ENCODE measurements around the gene KCNH8. TPM values are rescaled to one million over a fixed set of nuclear protein-coding genes. Genes with fewer than 3 reads are reported as not detected.

KCNH8 gene
- total and polyA plus RNA-seq, 4 donors: 0.02 to 0.08 (median 0.05) TPM; not detected in 1

- H3K27me3 ChIP-seq (ENCODE audit: control insufficient read depth in 4 of 4, insufficient read depth in 4 of 4, low read length in 3 of 4): no peaks in the 10 kb centered on the region
- no peak overlapping the region for H3K9ac ChIP-seq (ENCODE audit: low read depth in 1 of 2, low read length in 2 of 2)
- no peak overlapping the region for H3K27ac ChIP-seq (ENCODE audit: low read depth in 1 of 2, low read length in 2 of 2)
- H3K4me3 ChIP-seq (ENCODE audit: low read depth in 1 of 3, low read length in 3 of 3): no peak overlapping the region
- H3K9me3 ChIP-seq (ENCODE audit: control insufficient read depth in 4 of 4, low read length in 3 of 4): peaks cover 0 to 2% (median 0%) of the 10 kb centered on the region in 4 donors
- no peaks in the 10 kb centered on the region for H3K36me3 ChIP-seq (ENCODE audit: control insufficient read depth in 4 of 4, insufficient read depth in 3 of 4, low read depth in 1 of 4, low read length in 3 of 4)
- H3K4me1 ChIP-seq (ENCODE audit: control insufficient read depth in 4 of 4, insufficient read depth in 4 of 4, low read length in 3 of 4): no peaks in the 10 kb centered on the region
- 64% methylated on average over 3 of the region's 3 CpGs for WGBS
- no peak for TF ChIP-seq FOXA1 (IDR thresholded peaks at IDR 0.05)
- no peak for TF ChIP-seq RXRA (IDR thresholded peaks at IDR 0.05)
- TF ChIP-seq FOXA2 (IDR thresholded peaks at IDR 0.05): no peak
- no peak for TF ChIP-seq SP1 (IDR thresholded peaks at IDR 0.05)
- TF ChIP-seq, protein P1, sequence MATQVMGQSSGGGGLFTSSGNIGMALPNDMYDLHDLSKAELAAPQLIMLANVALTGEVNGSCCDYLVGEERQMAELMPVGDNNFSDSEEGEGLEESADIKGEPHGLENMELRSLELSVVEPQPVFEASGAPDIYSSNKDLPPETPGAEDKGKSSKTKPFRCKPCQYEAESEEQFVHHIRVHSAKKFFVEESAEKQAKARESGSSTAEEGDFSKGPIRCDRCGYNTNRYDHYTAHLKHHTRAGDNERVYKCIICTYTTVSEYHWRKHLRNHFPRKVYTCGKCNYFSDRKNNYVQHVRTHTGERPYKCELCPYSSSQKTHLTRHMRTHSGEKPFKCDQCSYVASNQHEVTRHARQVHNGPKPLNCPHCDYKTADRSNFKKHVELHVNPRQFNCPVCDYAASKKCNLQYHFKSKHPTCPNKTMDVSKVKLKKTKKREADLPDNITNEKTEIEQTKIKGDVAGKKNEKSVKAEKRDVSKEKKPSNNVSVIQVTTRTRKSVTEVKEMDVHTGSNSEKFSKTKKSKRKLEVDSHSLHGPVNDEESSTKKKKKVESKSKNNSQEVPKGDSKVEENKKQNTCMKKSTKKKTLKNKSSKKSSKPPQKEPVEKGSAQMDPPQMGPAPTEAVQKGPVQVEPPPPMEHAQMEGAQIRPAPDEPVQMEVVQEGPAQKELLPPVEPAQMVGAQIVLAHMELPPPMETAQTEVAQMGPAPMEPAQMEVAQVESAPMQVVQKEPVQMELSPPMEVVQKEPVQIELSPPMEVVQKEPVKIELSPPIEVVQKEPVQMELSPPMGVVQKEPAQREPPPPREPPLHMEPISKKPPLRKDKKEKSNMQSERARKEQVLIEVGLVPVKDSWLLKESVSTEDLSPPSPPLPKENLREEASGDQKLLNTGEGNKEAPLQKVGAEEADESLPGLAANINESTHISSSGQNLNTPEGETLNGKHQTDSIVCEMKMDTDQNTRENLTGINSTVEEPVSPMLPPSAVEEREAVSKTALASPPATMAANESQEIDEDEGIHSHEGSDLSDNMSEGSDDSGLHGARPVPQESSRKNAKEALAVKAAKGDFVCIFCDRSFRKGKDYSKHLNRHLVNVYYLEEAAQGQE (IDR thresholded peaks at IDR 0.05): no peak
- TF ChIP-seq ZBTB33 (IDR thresholded peaks at IDR 0.05): no peak
- TF ChIP-seq HNF4A (conservative IDR thresholded peaks at IDR 0.05): no peak
- TF ChIP-seq TAF1 (conservative IDR thresholded peaks at IDR 0.05): no peak
- no peak for TF ChIP-seq GABPA (IDR thresholded peaks at IDR 0.05 in 1 of 2, conservative IDR thresholded peaks at IDR 0.05 in 1 of 2)
- TF ChIP-seq YY1 (IDR thresholded peaks at IDR 0.05): no peak
- no peak for TF ChIP-seq HNF4G (IDR thresholded peaks at IDR 0.05)
- TF ChIP-seq, protein P2, sequence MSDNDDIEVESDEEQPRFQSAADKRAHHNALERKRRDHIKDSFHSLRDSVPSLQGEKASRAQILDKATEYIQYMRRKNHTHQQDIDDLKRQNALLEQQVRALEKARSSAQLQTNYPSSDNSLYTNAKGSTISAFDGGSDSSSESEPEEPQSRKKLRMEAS (IDR thresholded peaks at IDR 0.05): no peak
- TF ChIP-seq NR2F2 (IDR thresholded peaks at IDR 0.05): no peak
- TF ChIP-seq, protein P3, sequence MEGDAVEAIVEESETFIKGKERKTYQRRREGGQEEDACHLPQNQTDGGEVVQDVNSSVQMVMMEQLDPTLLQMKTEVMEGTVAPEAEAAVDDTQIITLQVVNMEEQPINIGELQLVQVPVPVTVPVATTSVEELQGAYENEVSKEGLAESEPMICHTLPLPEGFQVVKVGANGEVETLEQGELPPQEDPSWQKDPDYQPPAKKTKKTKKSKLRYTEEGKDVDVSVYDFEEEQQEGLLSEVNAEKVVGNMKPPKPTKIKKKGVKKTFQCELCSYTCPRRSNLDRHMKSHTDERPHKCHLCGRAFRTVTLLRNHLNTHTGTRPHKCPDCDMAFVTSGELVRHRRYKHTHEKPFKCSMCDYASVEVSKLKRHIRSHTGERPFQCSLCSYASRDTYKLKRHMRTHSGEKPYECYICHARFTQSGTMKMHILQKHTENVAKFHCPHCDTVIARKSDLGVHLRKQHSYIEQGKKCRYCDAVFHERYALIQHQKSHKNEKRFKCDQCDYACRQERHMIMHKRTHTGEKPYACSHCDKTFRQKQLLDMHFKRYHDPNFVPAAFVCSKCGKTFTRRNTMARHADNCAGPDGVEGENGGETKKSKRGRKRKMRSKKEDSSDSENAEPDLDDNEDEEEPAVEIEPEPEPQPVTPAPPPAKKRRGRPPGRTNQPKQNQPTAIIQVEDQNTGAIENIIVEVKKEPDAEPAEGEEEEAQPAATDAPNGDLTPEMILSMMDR (IDR thresholded peaks at IDR 0.05; ENCODE audit: low read depth, low read length, missing input control): no peak
- no peak for TF ChIP-seq EGR1 (IDR thresholded peaks at IDR 0.05; ENCODE audit: low read depth in 2 of 2)
- TF ChIP-seq JUND (IDR thresholded peaks at IDR 0.05): no peak
- DNase-seq (ENCODE audit: low spot score): no peak
Measured at GRCh38 chr3:19574268-19574667, 426.0 kb downstream of the KCNH8 start.

- WGBS: 80% methylated on average over 3 of the region's 3 CpGs
- no peak overlapping the region for H3K9ac ChIP-seq (ENCODE audit: low read depth in 1 of 2, low read length in 2 of 2)
- no peaks in the 10 kb centered on the region for H3K4me1 ChIP-seq (ENCODE audit: control insufficient read depth in 4 of 4, insufficient read depth in 4 of 4, low read length in 3 of 4)
- no peak for DNase-seq (ENCODE audit: low spot score)
- peaks cover 0 to 2% (median 0%) of the 10 kb centered on the region in 4 donors for H3K9me3 ChIP-seq (ENCODE audit: control insufficient read depth in 4 of 4, low read length in 3 of 4)
- no peaks in the 10 kb centered on the region for H3K27me3 ChIP-seq (ENCODE audit: control insufficient read depth in 4 of 4, insufficient read depth in 4 of 4, low read length in 3 of 4)
- no peak overlapping the region for H3K4me3 ChIP-seq (ENCODE audit: low read depth in 1 of 3, low read length in 3 of 3)
- H3K27ac ChIP-seq (ENCODE audit: low read depth in 1 of 2, low read length in 2 of 2): no peak overlapping the region
- no peaks in the 10 kb centered on the region for H3K36me3 ChIP-seq (ENCODE audit: control insufficient read depth in 4 of 4, insufficient read depth in 3 of 4, low read depth in 1 of 4, low read length in 3 of 4)
- no peak for TF ChIP-seq YY1 (IDR thresholded peaks at IDR 0.05)
- no peak for TF ChIP-seq FOXA1 (IDR thresholded peaks at IDR 0.05)
- no peak for TF ChIP-seq TAF1 (conservative IDR thresholded peaks at IDR 0.05)
- TF ChIP-seq, protein P1 (IDR thresholded peaks at IDR 0.05): no peak
- TF ChIP-seq HNF4G (IDR thresholded peaks at IDR 0.05): no peak
- TF ChIP-seq RAD21 (IDR thresholded peaks at IDR 0.05): no peak
- TF ChIP-seq JUND (IDR thresholded peaks at IDR 0.05): no peak
- TF ChIP-seq, protein P2 (IDR thresholded peaks at IDR 0.05): no peak
- TF ChIP-seq HNF4A (conservative IDR thresholded peaks at IDR 0.05): no peak
- no peak for TF ChIP-seq EGR1 (IDR thresholded peaks at IDR 0.05; ENCODE audit: low read depth in 2 of 2)
Measured at GRCh38 chr3:19576343-19576742, 428.0 kb downstream of the KCNH8 start.
